ENCODE measurements around the gene NUDT3.

NUDT3 gene

DNA sequence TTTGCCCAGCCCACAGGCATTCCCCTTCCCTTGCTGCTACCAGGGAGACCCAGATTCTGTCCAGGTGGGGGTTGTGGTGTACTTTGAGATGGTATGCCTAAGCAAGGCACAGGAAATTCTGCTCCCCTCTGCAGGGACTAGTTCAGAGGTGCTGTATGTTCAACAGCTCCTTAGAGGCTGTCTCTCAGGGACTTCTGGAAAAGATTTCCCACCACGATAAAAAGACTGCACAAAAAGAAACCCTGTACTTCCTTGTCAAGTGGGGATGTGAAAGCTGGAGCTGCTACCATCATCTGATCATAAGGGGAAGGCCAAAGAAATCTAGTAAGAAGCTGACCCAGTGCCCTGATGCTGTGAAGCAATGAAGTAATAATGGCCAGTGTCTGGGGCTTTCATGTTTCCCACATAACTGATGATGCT, 92.1 kb downstream of the NUDT3 start:
- DNase-seq (ENCODE audit: extremely low read depth in 1 of 2, low read depth in 1 of 2), result no peak

DNA sequence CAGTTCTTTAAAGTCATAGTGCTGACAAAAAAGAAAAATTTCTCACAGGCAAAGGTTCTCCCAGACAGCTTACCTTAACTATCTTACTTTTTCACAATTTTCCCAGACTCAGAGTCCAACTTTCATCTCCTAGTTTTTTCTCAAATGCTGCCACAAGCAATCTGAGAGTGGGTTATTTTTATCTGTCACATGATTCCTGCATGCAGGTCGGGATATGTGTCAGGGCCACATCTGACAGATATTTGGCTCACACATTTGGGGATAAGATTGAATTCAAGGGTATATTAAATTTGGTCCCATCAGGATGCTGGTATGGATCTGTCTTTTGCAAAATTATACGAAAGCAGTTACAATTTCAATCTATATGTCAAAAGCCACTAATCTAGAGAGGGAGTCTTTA, 93.5 kb downstream of the NUDT3 start:
- no peak for DNase-seq (ENCODE audit: extremely low read depth in 1 of 2, low read depth in 1 of 2)

DNA sequence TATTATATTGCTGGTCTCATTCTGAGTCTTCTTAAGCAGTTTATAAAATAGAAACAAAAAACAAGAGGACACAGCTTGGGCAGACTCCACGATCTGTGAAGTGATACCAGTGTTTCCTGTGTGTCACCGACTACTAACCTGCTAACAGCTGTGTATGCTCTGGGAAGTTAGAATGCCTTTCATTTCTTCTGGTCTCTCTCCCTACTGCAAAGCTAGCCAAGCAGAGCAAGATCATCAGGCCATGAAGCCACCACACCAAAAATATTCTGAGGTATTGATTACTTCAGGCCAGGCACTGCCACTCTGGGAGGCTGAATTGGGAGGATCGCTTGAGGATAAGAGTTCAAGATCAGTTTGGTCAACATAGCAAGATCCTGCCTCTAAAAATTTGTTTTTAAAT, 96.7 kb downstream of the NUDT3 start:
- no peak for DNase-seq (ENCODE audit: extremely low read depth in 1 of 2, low read depth in 1 of 2)

DNA sequence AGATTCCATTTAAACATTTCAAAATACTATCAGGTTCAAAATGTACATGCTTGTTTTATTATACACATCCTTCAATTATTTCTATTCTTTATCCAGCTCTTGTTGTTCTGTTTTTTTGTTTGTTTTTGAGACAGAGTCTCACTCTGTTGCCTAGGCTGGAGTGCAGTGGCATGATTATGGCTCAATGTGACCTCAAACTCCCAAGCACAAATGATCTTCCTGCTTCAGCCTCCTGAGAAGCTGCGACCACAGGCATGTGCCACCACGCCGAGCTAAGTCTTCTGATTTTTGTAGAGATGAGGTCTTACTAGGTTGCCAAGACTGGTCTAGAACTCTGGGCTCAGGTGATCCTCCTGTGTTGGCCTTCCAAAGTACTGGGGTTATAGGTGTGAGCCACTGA, 99.5 kb downstream of the NUDT3 start:
- no peak for DNase-seq (ENCODE audit: extremely low read depth in 1 of 2, low read depth in 1 of 2)

DNA sequence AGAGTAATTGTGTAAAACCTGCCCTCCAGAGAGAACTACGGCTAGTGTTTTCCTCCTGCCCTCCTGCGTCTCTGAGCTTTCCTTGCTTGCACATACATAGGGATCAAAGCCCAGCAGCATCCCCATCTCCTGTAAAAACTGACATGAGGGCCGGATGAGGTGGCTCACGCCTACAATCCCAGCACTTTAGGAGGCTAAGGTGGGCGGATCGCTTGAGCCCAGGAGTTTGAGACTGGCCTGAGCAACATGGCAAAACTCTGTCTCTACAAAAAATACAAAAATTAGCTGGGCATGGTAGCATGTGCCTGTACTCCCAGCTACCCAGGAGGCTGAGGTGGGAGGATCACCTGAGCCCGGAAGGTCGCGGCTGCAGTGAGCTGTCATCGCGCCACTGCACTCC, 103.3 kb downstream of the NUDT3 start:
- no peak for DNase-seq (ENCODE audit: extremely low read depth in 1 of 2, low read depth in 1 of 2)

DNA sequence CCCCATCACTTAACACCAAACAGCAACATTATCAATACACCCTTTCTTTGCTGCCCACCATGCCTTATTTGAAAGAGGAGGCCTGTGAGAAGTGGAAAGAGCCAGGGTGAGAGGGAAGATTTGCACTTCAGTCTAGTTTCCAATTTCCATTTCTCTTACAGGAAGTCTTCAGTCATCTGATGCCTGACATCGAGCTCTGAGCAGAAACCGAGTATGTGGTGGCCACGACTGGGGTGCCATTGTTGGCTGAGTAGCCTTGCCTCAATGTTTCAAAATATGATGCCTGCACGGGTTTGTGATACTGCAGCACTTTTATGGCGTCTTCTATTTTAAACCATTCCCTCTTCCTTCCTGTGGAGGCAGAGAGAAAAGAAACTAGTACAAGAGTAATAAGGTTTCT, 103.9 kb downstream of the NUDT3 start:
- no peak for DNase-seq (ENCODE audit: extremely low read depth in 1 of 2, low read depth in 1 of 2)

DNA sequence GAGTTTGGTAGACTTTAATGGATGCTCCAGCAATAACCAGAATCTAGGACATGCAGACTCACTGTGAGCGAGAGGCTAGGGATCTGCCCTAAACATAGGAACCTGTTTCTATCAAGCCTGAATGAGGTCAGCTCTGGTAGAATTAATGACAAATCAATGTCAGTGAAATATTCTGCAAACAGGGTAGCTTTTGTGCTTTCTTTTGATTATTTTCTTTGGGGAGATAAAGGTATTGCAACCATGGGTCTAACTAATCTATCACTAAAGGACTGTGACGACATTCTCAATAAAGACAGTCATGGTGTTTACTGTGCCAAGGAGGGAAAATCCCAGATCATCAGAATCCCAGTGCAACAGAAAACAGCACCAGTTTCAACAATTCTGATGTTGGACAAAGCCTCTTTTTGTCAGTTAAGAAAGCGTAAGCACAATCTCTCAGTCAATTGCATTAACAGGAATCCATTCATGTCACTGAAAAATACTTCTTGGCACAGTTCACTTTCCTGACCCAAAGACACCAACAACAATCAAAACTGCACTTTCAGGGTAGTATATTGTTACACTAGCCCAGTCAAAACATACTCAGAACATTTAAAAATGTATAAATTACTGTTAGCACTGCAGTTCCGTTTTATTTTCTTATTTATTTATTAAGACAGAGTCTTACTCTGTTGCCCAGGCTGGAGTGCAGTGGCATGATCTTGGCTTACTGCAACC, 106.9 kb downstream of the NUDT3 start:
- DNase-seq (ENCODE audit: extremely low read depth in 1 of 2, low read depth in 1 of 2), result no peak

DNA sequence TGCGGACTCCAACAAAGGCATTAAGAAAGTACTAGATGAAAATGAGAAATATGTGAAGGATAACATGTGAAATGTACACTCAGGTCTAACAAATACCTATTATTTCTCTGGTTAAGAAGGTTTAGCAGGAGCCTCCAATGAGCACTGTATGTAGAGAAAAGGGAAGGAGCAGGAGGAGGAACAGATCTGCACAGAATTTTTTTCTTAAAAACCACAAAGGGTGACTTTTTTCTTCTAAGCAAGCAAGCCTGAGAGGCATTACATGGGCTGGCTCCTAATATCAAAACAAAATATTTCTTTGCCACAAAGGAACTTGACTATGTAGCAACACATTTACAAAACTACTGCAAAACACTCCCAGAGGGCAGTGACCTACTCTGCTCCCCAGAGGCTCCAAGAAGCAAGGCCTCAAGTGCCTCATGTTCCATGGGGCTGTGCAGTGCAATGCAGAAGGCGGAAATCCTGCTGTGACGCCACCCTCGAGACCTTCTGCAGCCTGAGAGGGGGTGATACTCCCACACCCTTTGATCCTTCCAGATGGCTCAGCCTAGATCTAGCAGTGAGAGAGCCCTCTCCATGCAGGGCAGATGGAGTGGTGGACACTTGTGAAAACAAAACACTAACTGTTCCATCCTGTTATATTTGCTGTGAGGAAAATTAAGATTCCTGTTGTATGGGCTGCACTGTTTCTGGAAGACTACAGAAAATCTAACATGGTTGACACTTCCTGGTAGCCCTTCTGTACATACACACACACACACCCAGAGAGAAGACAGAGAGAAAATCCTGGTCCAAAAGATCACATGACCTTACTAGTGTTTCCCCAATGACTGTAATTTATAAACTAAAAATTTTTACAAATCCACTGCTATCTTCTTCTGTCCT, 107.7 kb downstream of the NUDT3 start:
- DNase-seq (ENCODE audit: extremely low read depth in 1 of 2, low read depth in 1 of 2), result no peak

DNA sequence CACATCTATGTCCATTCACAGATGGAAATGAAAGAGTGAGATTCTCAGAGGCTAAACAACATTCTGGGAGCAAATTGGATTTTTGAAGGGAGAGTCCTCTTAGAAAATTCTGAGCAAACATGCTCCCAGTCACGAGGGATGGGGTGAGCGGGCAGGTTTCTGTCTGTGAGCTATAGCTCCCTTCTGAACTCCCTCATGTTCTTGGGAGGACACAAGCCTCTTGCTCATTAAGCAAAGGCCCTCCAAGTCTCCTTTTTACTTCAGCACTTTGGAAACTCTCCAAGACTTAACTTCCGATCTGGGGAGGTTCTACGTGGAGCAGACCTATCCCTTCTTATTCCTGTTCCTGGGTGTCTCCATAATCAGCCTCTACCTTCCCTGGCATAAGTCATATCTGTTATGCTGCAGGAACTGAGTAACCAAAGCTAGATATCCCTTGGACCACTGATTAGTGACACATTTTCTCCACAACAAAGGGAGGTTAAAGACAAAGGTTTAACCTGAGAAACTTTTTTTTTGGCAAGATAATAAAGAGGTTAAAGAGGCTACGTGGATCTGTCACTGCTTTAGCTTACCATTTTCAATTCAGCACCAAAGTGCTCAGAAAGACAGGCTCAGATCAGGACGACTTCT, 110.7 kb downstream of the NUDT3 start:
- DNase-seq (ENCODE audit: extremely low read depth in 1 of 2, low read depth in 1 of 2), result no peak

DNA sequence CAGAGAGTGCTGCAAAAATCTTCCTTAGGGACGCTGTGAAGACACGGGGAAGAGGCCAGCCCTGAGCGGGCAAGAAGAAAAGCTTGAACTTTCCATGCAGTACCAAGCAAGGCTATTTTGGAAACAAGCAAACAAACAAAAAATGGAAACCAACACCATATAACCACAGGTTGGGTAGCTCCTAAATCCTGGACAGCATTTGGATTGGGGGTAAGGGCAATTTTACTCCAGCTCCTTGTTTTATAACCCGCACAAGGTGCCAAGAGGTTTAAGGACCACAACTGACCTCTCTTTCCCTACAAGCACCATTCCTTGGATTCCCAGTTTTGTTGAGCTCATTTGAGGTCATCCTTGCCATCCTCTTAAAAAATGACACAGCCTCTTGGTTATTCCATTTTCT, 112.3 kb downstream of the NUDT3 start:
- no peak for DNase-seq (ENCODE audit: extremely low read depth in 1 of 2, low read depth in 1 of 2)

DNA sequence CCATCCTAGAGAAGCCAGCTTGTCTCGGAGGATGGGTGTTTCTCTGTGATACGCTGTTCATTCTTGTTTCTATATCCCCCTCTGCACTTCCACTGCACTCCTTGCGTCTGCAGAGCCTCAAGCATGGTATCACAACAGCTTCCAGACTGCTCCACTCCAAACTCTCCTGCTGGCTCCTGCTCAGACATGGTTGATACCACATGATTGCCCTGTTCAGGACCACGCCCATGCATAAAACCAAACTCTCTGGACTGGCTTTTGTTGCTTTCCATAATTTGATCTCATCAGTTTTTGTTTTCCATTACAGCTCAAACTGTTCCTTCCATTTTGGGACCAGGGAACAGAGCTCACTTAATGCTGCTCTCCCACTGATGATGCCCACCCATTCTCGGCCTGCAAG, 113.6 kb downstream of the NUDT3 start:
- no peak for DNase-seq (ENCODE audit: extremely low read depth in 1 of 2, low read depth in 1 of 2)

DNA sequence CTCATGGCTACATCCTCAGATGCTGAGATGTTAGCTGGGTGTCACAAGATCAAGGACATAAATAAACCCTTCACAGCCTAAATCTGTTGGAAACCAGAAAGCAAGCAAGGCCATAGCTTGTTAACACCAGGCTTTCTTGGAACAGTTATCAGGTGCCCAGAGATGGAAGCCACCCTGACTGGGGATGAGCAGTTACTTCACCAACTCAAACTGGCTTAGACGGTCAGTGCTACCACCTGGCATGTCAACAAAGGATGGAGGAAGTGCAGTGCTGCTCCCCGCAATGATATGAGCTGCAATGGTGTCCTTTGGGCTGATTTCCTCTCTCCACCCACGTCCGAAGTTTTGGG, 114.7 kb downstream of the NUDT3 start:
- DNase-seq (ENCODE audit: extremely low read depth in 1 of 2, low read depth in 1 of 2), result no peak

DNA sequence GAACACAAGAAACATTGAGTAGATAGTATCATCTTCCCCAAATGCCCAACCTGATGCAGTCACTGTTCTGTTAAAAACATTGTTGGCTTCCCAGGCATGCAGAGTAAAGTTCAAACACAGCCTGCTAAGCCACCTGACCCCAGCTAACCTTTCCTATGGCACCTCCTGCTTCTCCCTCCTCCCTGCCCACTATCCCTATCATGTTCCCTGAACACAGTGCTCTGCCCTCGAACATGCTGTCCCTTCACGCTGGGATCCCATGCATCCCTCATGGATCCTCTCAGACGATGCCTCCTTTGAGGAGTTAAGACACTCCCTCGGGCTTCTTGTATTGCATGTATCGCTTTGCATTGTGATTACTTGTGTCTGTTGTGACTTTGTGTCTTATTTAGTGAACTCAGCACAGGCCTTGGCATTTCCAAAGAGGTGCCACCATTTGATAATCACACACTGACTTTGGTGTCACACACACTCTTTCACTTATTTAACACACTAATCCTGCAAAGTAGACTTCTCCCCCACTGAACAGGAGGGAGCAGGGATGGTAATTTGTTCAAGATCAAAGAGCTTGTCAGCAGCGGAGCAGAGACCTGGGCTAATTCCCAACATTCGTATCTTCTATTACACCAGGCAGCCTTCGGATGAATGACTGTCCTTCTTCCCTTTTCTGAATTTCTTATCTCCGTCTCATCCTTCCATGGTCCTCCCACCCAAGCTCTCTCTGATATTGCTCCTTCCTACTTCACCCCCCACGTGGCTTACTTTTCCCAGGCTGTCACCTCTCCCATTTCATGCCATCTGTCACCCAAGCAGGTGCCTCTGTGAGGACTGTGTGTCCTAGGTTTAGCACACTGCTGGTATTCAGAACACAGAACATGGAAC, 115.3 kb downstream of the NUDT3 start:
- no peak for DNase-seq (ENCODE audit: extremely low read depth in 1 of 2, low read depth in 1 of 2)

DNA sequence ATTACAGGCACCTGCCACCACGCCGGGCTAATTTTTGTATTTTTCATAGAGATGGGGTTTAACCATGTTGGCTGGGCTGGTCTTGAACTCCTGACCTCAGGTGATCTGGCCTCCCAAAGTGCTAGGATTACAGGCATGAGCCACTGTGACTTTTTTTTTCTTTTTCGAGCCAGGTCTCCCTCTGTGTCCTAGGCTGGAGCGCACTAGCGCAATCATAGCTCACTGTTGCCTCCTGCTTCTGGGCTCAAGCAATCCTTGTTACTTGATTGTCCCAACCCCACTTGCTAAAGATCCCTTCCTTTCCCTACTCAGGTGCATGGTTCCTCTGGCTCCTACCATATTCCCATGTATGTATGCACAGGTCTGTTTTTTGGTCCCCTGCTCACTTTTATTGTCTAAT, 116.3 kb downstream of the NUDT3 start:
- DNase-seq (ENCODE audit: extremely low read depth in 1 of 2, low read depth in 1 of 2), result no peak

DNA sequence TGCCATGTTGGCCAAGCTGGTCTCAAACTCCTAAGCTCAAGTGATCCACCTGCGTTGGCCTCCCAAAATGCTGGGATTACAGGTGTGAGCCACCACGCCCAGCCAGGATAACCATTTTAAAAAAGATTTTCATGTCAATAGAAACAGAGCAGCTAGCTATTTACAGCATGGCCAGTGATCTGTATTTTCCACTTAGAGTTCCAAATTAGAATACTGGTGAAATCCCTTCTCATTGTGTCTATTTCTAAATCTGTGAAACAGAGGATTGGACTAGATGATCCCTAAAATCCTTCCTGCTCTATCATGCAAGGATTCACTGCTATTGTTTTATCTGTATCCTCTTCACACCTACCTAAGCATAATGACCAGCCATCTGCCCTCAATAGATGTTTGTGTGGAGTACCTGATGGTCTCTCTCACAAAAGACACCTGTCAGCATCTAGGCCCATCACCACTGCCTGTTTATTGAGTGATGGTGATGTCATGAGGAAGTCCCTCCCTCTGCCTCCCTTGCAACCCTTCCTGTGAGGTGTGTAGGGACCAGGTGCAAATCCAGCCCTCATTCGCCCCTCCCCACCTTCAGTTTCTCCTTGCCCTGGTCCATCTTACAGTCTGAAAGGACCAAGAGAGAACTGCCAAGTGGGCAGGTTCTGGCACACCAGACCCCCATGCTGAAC, 117.2 kb downstream of the NUDT3 start:
- DNase-seq (ENCODE audit: extremely low read depth in 1 of 2, low read depth in 1 of 2), result no peak

DNA sequence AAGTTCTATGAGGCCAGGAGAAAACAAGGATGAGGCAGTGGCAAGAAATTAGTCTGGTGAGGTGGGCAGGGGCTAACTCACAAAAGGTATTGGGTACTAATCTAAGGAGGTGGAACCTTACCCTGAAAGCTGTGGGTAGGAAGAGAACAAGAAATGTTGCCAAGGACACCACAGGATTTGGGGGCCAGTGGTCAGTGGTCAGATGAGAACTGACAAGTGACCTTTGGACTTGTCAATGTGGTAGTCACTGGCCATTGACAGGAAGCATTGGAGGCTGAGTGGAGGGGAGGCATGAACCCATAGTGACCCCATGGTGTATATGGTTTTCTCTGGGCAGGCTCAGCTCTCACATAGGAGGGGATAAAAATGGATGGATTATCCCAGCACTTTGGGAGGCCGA, 118.3 kb downstream of the NUDT3 start:
- no peak for DNase-seq (ENCODE audit: extremely low read depth in 1 of 2, low read depth in 1 of 2)

DNA sequence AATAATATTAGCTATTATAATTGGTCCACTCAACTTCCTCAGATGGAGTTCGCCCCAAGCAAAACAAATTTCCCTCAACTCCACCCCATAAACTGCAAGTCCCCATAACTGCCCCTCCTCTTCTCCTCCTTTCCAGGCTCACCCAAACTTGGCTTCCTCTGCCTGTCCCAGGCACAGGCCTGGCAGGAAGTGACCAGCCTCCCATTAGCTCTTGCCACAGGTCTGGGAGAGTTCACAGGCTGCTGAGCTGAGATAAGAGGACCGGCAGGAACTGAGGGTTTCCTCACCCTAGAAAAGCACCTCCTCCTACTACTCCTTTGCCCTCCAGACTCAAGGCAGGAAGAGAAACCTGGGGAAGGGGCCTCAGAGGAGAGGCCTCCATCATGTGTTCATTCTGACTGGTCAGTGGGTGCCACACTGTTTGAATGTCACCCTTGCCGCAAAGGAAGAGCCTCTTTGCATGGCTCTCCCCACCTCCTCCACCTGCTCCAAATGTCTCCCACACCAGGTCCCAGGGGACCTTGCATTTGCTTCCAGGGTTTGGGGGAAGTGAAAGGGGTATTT, 119.1 kb downstream of the NUDT3 start:
- DNase-seq (ENCODE audit: extremely low read depth in 1 of 2, low read depth in 1 of 2), result no peak

DNA sequence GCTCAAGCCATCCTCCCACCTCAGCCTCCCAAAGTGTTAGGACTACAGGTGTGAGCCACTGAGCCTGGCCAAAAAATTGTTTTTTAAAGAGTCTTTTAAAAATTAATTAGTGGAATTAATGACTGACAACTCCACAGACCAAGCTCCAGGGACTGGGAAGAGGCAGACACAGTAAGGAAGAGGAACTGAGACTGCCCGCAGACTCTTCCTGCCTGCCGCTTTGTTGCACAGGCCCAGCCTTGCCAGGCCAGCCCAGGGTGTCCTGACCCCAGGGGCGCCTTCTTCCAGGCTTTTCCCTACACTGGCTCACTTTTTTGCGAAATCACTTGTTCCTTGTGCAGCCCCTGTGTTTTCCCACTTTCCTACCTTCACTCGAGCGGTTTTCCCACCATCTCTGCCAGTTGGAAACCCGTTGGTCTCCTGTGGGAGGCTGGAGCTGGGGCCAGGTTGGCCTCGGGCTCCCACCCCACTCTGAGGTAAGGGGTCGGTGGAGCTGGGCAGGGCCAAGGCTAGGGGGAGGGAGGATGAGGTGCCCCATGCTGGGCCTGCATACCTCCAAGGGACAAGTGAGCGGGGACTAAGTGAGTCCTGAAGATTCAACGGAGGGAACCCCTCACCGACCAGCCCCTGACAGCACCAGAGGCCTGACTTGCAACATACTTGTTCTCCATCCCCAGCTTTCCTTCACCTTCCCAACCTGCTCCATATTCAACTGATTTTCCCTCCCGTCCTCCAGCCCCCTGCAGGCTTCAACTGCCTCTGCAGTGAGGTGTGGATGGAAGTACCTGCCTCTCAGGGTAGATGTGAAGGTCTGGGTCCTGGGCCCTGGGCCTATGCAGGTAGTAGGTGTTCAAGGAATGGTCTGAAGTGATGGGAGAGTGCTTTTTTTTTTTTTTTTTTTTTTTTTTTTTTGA, 120.2 kb downstream of the NUDT3 start:
- no peak for DNase-seq (ENCODE audit: extremely low read depth in 1 of 2, low read depth in 1 of 2)
